ENCODE results near the gene CMSS1.

The CMSS1 gene

GRCh38 chr3:99980606-99981005, 162.9 kb downstream of the CMSS1 start:
- Histone ChIP-seq H3K4me1 (ENCODE audit: control insufficient read depth in 1 of 2, insufficient read depth in 2 of 2, low read length in 2 of 2) (no peaks in the 10 kb centered on the region), H3K4me3 (ENCODE audit: low read depth in 1 of 2, low read length in 2 of 2) (no peak overlapping the region), H3K9me3 (ENCODE audit: control insufficient read depth in 1 of 2, low read length in 2 of 2) (no peaks in the 10 kb centered on the region), H3K27ac (ENCODE audit: low read depth, low read length) (no peak overlapping the region), H3K36me3 (ENCODE audit: control insufficient read depth in 1 of 2, insufficient read depth in 2 of 2, low read length in 2 of 2) (no peaks in the 10 kb centered on the region), H3K27me3 (ENCODE audit: control insufficient read depth in 1 of 2, insufficient read depth in 2 of 2, low read length in 2 of 2) (no peaks in the 10 kb centered on the region), H3K9ac (ENCODE audit: low read depth in 1 of 2, low read length in 2 of 2) (no peak overlapping the region)

GRCh38 chr3:99981138-99981537, 163.5 kb downstream of the CMSS1 start:
- Histone ChIP-seq H3K4me1 (ENCODE audit: control insufficient read depth in 1 of 2, insufficient read depth in 2 of 2, low read length in 2 of 2) (no peaks in the 10 kb centered on the region), H3K27ac (ENCODE audit: low read depth, low read length) (no peak overlapping the region), H3K27me3 (ENCODE audit: control insufficient read depth in 1 of 2, insufficient read depth in 2 of 2, low read length in 2 of 2) (no peaks in the 10 kb centered on the region), H3K36me3 (ENCODE audit: control insufficient read depth in 1 of 2, insufficient read depth in 2 of 2, low read length in 2 of 2) (no peaks in the 10 kb centered on the region), H3K4me3 (ENCODE audit: low read depth in 1 of 2, low read length in 2 of 2) (no peak overlapping the region), H3K9ac (ENCODE audit: low read depth in 1 of 2, low read length in 2 of 2) (no peak overlapping the region), H3K9me3 (ENCODE audit: control insufficient read depth in 1 of 2, low read length in 2 of 2) (no peaks in the 10 kb centered on the region)

- Histone ChIP-seq H3K9ac (ENCODE audit: low read depth in 1 of 2, low read length in 2 of 2) (no peak overlapping the region), H3K4me3 (ENCODE audit: low read depth in 1 of 2, low read length in 2 of 2) (no peak overlapping the region), H3K36me3 (ENCODE audit: control insufficient read depth in 1 of 2, insufficient read depth in 2 of 2, low read length in 2 of 2) (no peaks in the 10 kb centered on the region), H3K9me3 (ENCODE audit: control insufficient read depth in 1 of 2, low read length in 2 of 2) (no peaks in the 10 kb centered on the region), H3K27me3 (ENCODE audit: control insufficient read depth in 1 of 2, insufficient read depth in 2 of 2, low read length in 2 of 2) (no peaks in the 10 kb centered on the region), H3K4me1 (ENCODE audit: control insufficient read depth in 1 of 2, insufficient read depth in 2 of 2, low read length in 2 of 2) (no peaks in the 10 kb centered on the region), H3K27ac (ENCODE audit: low read depth, low read length) (no peak overlapping the region)
Observed at GRCh38 chr3:99982650-99983049, 165.0 kb downstream of the CMSS1 start.

GRCh38 chr3:99984139-99984538, 166.5 kb downstream of the CMSS1 start:
- no peak overlapping the region for H3K9ac ChIP-seq (ENCODE audit: low read depth in 1 of 2, low read length in 2 of 2)
- no peaks in the 10 kb centered on the region for H3K9me3 ChIP-seq (ENCODE audit: control insufficient read depth in 1 of 2, low read length in 2 of 2)
- H3K36me3 ChIP-seq (ENCODE audit: control insufficient read depth in 1 of 2, insufficient read depth in 2 of 2, low read length in 2 of 2), result no peaks in the 10 kb centered on the region
- H3K4me3 ChIP-seq (ENCODE audit: low read depth in 1 of 2, low read length in 2 of 2), result no peak overlapping the region
- no peaks in the 10 kb centered on the region for H3K27me3 ChIP-seq (ENCODE audit: control insufficient read depth in 1 of 2, insufficient read depth in 2 of 2, low read length in 2 of 2)
- H3K27ac ChIP-seq (ENCODE audit: low read depth, low read length), result no peak overlapping the region
- no peaks in the 10 kb centered on the region for H3K4me1 ChIP-seq (ENCODE audit: control insufficient read depth in 1 of 2, insufficient read depth in 2 of 2, low read length in 2 of 2)

GRCh38 chr3:99984668-99985067, 167.0 kb downstream of the CMSS1 start:
- Histone ChIP-seq H3K4me3 (ENCODE audit: low read depth in 1 of 2, low read length in 2 of 2) (no peak overlapping the region), H3K9me3 (ENCODE audit: control insufficient read depth in 1 of 2, low read length in 2 of 2) (no peaks in the 10 kb centered on the region), H3K4me1 (ENCODE audit: control insufficient read depth in 1 of 2, insufficient read depth in 2 of 2, low read length in 2 of 2) (no peaks in the 10 kb centered on the region), H3K36me3 (ENCODE audit: control insufficient read depth in 1 of 2, insufficient read depth in 2 of 2, low read length in 2 of 2) (no peaks in the 10 kb centered on the region), H3K9ac (ENCODE audit: low read depth in 1 of 2, low read length in 2 of 2) (no peak overlapping the region), H3K27ac (ENCODE audit: low read depth, low read length) (no peak overlapping the region), H3K27me3 (ENCODE audit: control insufficient read depth in 1 of 2, insufficient read depth in 2 of 2, low read length in 2 of 2) (no peaks in the 10 kb centered on the region)

- Histone ChIP-seq H3K9ac (ENCODE audit: low read depth in 1 of 2, low read length in 2 of 2) (no peak overlapping the region), H3K36me3 (ENCODE audit: control insufficient read depth in 1 of 2, insufficient read depth in 2 of 2, low read length in 2 of 2) (no peaks in the 10 kb centered on the region), H3K9me3 (ENCODE audit: control insufficient read depth in 1 of 2, low read length in 2 of 2) (no peaks in the 10 kb centered on the region), H3K4me3 (ENCODE audit: low read depth in 1 of 2, low read length in 2 of 2) (no peak overlapping the region), H3K27ac (ENCODE audit: low read depth, low read length) (no peak overlapping the region), H3K4me1 (ENCODE audit: control insufficient read depth in 1 of 2, insufficient read depth in 2 of 2, low read length in 2 of 2) (no peaks in the 10 kb centered on the region), H3K27me3 (ENCODE audit: control insufficient read depth in 1 of 2, insufficient read depth in 2 of 2, low read length in 2 of 2) (no peaks in the 10 kb centered on the region)
Observed at GRCh38 chr3:99990179-99990578, 172.5 kb downstream of the CMSS1 start.

GRCh38 chr3:99997293-99997692, 179.6 kb downstream of the CMSS1 start:
- H3K9ac ChIP-seq (ENCODE audit: low read depth in 1 of 2, low read length in 2 of 2), result no peak overlapping the region
- no peak overlapping the region for H3K27ac ChIP-seq (ENCODE audit: low read depth, low read length)
- H3K36me3 ChIP-seq (ENCODE audit: control insufficient read depth in 1 of 2, insufficient read depth in 2 of 2, low read length in 2 of 2), result no peaks in the 10 kb centered on the region
- no peaks in the 10 kb centered on the region for H3K27me3 ChIP-seq (ENCODE audit: control insufficient read depth in 1 of 2, insufficient read depth in 2 of 2, low read length in 2 of 2)
- no peak overlapping the region for H3K4me3 ChIP-seq (ENCODE audit: low read depth in 1 of 2, low read length in 2 of 2)
- peaks cover 6 to 12% of the 10 kb centered on the region in 2 donors for H3K4me1 ChIP-seq (ENCODE audit: control insufficient read depth in 1 of 2, insufficient read depth in 2 of 2, low read length in 2 of 2)
- no peaks in the 10 kb centered on the region for H3K9me3 ChIP-seq (ENCODE audit: control insufficient read depth in 1 of 2, low read length in 2 of 2)

- no peaks in the 10 kb centered on the region for H3K36me3 ChIP-seq (ENCODE audit: control insufficient read depth in 1 of 2, insufficient read depth in 2 of 2, low read length in 2 of 2)
- H3K9me3 ChIP-seq (ENCODE audit: control insufficient read depth in 1 of 2, low read length in 2 of 2), result no peaks in the 10 kb centered on the region
- no peak overlapping the region for H3K4me3 ChIP-seq (ENCODE audit: low read depth in 1 of 2, low read length in 2 of 2)
- H3K27me3 ChIP-seq (ENCODE audit: control insufficient read depth in 1 of 2, insufficient read depth in 2 of 2, low read length in 2 of 2), result no peaks in the 10 kb centered on the region
- peaks cover 21 to 34% of the 10 kb centered on the region in 2 donors for H3K4me1 ChIP-seq (ENCODE audit: control insufficient read depth in 1 of 2, insufficient read depth in 2 of 2, low read length in 2 of 2)
- H3K9ac ChIP-seq (ENCODE audit: low read depth in 1 of 2, low read length in 2 of 2), result no peak overlapping the region
- no peak overlapping the region for H3K27ac ChIP-seq (ENCODE audit: low read depth, low read length)
Observed at GRCh38 chr3:99999536-99999935, 181.9 kb downstream of the CMSS1 start.

- Histone ChIP-seq H3K27ac (ENCODE audit: low read depth, low read length) (no peak overlapping the region), H3K9ac (ENCODE audit: low read depth in 1 of 2, low read length in 2 of 2) (no peak overlapping the region), H3K36me3 (ENCODE audit: control insufficient read depth in 1 of 2, insufficient read depth in 2 of 2, low read length in 2 of 2) (no peaks in the 10 kb centered on the region), H3K9me3 (ENCODE audit: control insufficient read depth in 1 of 2, low read length in 2 of 2) (no peaks in the 10 kb centered on the region), H3K27me3 (ENCODE audit: control insufficient read depth in 1 of 2, insufficient read depth in 2 of 2, low read length in 2 of 2) (no peaks in the 10 kb centered on the region), H3K4me3 (ENCODE audit: low read depth in 1 of 2, low read length in 2 of 2) (no peak overlapping the region), H3K4me1 (ENCODE audit: control insufficient read depth in 1 of 2, insufficient read depth in 2 of 2, low read length in 2 of 2) (peaks cover 21 to 48% of the 10 kb centered on the region in 2 donors)
Observed at GRCh38 chr3:100001083-100001482, 183.4 kb downstream of the CMSS1 start.

GRCh38 chr3:100001526-100002270, 184.0 kb downstream of the CMSS1 start:
- H3K36me3 ChIP-seq (ENCODE audit: control insufficient read depth in 1 of 2, insufficient read depth in 2 of 2, low read length in 2 of 2), result no peaks in the 10 kb centered on the region
- H3K4me1 ChIP-seq (ENCODE audit: control insufficient read depth in 1 of 2, insufficient read depth in 2 of 2, low read length in 2 of 2), result peaks cover 21 to 54% of the 10 kb centered on the region in 2 donors
- no peak overlapping the region for H3K4me3 ChIP-seq (ENCODE audit: low read depth in 1 of 2, low read length in 2 of 2)
- H3K9me3 ChIP-seq (ENCODE audit: control insufficient read depth in 1 of 2, low read length in 2 of 2), result no peaks in the 10 kb centered on the region
- H3K27ac ChIP-seq (ENCODE audit: low read depth, low read length), result no peak overlapping the region
- H3K27me3 ChIP-seq (ENCODE audit: control insufficient read depth in 1 of 2, insufficient read depth in 2 of 2, low read length in 2 of 2), result no peaks in the 10 kb centered on the region
- H3K9ac ChIP-seq (ENCODE audit: low read depth in 1 of 2, low read length in 2 of 2), result no peak overlapping the region
